H4 (cell line): Measurements from ENCODE around the gene TICAM1. TPM values are rescaled to one million over a fixed set of nuclear protein-coding genes. Genes with fewer than 3 reads are reported as not detected.

Source experiments
- DNase-seq: peaks from one replicate; pipeline ENCODE4 v3.0.0-alpha.2; 2015; ENCODE audit warnings: low spot score
- total RNA-seq: library from RNA; depleted of rRNA; stranded (reverse); fragments of >200 nt; shearing (Covaris generic); gene quantifications from 2 replicates; pipeline ENCODE4 v1.2.3, GENCODE V29; 2014; rRNA removed

Gene TICAM1
- total RNA-seq, 1 experiment from 2014 or later = 0.64 TPM

- DNase-seq = no peak
These were observed 58.9 kb downstream of the TICAM1 start for GRCh38 chr19:4772566-4772965.

GRCh38 chr19:4768934-4769777 lies 62.4 kb downstream of the TICAM1 start:
- peak; percentile 72 for DNase-seq

Other genes with a start within 250 kb of the TICAM1 start
- 2.7 and 2.8 TPM in 2 replicates for gene TNFAIP8L1, start 192.2 kb downstream of the TICAM1 start, total RNA-seq
- gene MYDGF, start 161.4 kb downstream of the TICAM1 start, total RNA-seq = 165 and 192 TPM in 2 replicates
- gene DPP9, start 107.9 kb downstream of the TICAM1 start, total RNA-seq = 27.7 and 47.5 TPM in 2 replicates
- gene FEM1A, start 40.0 kb downstream of the TICAM1 start, total RNA-seq = 6.0 and 6.1 TPM in 2 replicates
- gene PLIN3, start 36.0 kb upstream of the TICAM1 start, total RNA-seq = 86.6 and 92.1 TPM in 2 replicates
- gene ARRDC5, start 71.2 kb upstream of the TICAM1 start, total RNA-seq = not detected in 2 replicates
- gene UHRF1, start 77.8 kb upstream of the TICAM1 start, total RNA-seq = 26.9 and 35.8 TPM in 2 replicates
- 4.6 and 7.2 TPM in 2 replicates for gene KDM4B, start 137.4 kb upstream of the TICAM1 start, total RNA-seq